HG03571 (cell line): ENCODE measurements around the gene TRIM54.
"Not testable (repeated sequence)": the region's sequence is repeated elsewhere in the genome, so short reads cannot be mapped to it uniquely, and the experiment has no call there.

Source experiments
- ATAC-seq: cut with Tn5 transposase; IDR thresholded peaks from one replicate; pipeline ENCODE4 v1.9.1; 2021; ENCODE audit not compliant: unreplicated experiment

TRIM54 gene

DNA sequence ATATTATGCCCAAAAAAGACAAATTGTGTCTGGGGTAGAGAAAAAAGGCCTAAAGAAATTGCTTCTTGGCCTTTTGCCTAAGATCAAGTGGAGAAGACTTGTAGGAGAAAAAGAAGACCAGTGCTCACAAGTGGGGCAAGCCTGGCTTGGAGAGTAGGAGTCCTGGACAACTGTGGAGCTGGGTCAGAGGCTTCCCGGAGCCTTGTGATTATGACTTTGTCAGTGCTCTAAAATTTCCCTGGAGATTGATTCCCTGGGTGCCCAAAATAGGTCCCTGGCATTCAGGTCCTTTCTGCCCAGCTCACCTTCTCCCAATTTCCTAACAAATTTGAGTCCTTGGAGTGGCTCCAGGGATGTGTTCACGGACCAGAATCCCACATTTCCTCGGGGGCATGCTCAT lies 787 bp upstream of the TRIM54 start:
- no peak for ATAC-seq

DNA sequence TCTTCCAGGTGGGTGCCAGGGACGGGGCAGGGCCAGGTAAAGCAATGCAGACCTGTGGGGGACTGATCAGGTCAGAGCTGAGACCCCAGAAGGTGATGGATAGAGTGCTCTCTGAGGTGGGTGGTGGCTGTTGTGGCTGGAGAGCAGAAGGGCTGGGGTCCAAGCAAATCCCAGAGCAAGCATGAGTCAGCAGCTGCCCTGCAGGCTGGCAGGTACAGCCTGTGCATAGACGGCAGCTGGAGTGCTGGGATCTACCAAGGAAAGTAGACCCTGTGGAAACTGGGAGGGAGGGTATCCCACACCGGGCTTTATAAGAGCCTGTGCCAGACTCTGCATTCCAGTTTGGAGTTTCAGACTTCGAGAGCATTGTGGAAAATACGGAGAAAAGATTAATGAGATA lies 663 bp downstream of the TRIM54 start:
- ATAC-seq = no peak

DNA sequence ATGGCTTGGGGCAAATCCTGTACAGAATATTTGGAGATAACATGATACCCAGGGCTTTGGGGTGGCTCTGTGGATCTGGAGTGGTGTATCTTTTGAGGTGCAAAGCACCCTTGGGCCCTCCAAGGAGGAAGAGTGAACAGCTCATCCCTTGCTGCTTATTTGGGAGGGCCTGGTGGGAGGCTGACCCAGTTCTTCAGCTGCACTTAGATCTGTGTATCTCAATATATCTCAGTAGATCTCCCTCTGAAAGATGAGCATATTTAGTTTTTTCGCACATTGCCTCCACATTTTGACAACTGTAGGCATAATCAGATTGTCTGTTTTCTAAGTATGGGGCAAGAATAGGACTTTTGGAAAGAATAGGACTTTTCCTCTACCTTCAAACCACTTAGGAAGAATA lies 2.8 kb downstream of the TRIM54 start:
- no peak for ATAC-seq

DNA sequence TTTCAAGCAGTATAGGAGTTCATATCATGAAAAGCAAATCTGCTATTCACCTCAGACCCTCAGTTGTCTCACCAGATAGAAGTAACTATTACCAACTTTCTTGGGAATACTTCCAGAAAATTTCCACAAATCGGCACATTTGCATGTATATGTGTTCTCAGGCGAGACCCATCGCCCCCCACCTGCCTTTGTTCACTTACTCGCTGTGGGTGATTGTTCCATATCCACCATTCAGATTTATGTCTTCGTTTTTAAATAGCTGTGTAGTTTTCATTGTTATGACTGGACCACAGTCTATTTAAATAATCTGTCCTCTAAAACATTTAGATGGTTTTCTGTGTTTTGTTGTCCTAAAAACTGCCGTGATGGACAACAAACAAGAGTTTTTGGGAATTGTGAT lies 3.3 kb downstream of the TRIM54 start:
- ATAC-seq = no peak

DNA sequence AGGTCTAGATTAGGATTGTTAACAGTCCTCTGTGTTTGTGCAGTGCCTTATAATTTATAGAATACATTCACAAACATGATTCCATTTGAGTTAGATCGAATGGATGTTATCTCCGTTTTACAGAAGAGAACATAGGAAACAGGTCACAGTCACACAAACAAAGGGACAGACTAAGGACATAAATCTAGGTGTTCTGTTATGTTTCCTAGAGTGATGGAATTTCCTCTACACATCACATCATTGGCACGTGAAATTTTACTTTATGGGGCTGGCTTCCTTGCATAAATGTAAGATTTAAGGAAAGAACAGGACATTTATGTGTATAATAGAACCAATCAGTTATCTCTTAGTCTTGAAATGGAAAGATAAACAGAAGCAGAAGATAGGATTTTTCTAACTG lies 6.4 kb downstream of the TRIM54 start:
- ATAC-seq = no peak

DNA sequence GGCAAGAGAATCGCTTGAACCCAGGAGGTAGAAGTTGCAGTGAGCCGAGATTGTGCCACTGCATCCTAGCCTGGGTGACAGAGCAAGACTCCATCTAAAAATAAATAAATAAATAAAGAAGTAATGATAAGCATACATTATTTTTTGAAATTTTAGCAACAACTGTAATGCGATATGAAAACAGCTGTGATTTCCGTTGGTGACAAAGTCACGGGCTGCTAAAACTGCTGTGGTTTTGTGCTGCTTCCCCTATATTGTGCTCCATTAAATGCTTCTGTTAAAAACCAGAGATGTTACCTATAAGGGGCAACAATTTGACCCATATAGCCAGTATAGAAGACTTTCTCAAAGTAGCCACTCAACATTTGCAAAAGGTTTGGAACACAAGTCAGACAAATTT lies 8.3 kb downstream of the TRIM54 start:
- no peak for ATAC-seq

DNA sequence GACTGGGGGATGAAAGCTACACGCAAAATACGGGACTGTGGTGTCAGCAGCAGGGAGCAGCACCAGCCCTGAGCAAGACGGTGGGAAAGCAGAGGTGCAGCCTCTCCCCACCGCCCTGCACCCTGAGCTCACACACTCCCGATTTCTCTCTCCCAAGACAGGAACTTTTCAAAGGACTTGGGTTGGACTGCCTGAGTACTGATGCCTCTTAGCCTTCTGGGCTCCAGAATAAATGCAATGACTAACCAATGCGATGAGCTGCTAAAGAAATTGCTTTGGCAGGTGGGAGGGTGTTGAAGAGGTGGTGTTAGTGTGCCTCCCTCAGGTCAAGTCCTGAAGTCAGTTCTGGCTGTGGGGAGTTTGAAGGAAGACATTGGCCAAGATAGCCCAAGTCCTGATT lies 9.6 kb downstream of the TRIM54 start:
- ATAC-seq = no peak

DNA sequence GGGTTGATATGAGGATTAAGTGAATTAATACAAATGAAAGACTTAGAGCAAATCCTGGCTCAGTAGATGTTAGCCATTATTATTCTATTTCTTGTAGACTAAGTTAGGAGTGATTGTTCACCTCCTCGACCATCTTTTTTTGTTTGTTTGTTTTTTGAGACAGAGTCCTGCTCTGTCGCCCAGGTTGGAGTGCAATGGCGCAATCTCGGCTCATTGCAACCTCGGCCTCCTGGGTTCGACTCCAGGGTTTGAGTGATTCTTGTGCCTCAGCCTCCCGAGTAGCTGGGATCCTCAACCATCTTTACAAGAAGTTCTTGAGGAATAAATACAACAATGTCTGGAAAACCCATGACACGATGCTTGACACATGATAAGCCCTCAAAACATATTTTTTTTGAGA lies 12.7 kb downstream of the TRIM54 start:
- no peak for ATAC-seq

DNA sequence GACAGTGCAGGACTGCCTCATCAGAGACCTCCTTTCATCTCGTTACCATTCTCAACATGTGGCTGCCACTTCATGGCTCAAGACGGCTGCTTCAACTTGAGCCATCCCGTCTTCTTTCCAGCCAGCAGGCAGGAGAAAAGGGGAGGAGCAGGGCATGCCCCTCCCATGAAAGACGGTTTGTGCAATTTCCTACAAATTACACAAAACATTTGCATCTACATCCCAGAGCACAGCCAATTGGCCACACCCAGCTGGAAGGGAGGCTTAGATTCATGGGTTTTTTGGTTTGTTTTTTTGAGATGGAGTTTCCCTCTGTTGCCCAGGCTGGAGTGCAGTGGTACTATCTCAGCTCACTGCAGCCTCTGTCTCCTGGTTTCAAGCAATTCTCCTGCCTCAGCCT lies 14.3 kb downstream of the TRIM54 start:
- ATAC-seq = no peak

DNA sequence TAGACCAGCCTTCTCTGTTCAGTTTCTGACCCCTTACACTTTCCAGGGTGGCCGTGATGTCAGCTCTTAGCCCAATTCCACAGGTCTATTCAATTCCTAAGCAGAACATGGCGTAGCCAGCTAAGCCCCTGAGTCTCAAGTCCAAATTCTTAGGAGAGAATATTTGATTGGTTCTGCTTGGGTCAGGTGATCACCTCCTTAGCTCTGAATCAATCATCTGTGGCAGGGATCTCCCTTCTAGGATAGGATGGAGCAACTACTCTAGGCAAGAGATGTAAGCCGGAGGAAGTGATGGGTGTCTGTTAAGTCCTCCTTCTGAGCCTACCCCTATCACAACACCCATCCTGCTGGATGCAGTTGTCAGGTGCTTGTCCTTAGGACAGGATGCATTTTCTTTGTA lies 15.0 kb downstream of the TRIM54 start:
- no peak for ATAC-seq

DNA sequence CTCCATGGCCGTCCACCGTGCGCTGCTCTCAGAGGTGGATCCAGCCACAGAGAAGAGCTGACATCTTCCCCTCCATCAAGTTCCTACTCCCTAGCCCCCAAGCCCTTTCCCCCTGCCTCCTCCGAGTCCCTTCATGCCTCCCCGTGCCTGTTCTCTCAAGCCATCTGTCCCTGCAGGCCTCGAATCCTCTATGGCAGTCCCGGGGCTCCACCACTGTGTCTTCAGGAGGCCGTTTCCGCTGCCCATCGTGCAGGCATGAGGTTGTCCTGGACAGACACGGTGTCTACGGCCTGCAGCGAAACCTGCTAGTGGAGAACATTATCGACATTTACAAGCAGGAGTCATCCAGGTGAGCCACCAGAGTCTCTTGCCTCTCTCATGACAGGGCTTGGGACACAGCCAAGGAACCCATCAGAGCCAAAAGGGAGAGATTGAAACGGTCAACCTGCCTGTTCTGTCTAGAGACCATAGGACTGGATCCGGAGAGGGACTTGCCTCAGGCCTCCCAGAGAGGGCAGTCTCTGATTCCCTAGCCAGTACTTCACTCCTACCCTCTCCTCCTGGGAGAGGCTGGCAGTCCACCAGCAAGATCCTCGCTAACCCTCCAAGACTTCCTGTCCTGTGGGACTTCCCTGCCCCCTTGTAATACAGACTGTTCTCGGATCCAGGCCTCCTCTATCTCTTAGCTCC lies 16.3 kb downstream of the TRIM54 start:
- ATAC-seq = no peak

DNA sequence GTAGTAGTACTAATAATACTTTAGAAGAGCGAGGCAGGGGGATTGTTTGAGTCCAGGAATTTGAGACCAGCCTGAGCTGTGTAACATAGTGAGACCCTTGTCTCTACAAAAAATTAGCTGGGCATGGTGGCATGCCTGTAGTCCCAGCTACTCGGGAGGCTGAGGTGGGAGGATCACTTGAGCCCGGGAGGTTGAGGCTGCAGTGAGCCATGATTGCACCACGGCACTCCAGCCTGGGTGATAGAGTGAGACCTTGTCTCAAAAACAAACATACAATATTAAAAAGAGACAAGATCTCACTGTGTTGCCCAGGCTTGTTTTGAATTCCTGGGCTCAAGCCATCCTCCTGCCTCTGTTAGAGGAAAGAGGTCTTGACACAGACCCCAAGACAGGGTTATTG lies 18.4 kb downstream of the TRIM54 start:
- ATAC-seq = not testable (repeated sequence)

DNA sequence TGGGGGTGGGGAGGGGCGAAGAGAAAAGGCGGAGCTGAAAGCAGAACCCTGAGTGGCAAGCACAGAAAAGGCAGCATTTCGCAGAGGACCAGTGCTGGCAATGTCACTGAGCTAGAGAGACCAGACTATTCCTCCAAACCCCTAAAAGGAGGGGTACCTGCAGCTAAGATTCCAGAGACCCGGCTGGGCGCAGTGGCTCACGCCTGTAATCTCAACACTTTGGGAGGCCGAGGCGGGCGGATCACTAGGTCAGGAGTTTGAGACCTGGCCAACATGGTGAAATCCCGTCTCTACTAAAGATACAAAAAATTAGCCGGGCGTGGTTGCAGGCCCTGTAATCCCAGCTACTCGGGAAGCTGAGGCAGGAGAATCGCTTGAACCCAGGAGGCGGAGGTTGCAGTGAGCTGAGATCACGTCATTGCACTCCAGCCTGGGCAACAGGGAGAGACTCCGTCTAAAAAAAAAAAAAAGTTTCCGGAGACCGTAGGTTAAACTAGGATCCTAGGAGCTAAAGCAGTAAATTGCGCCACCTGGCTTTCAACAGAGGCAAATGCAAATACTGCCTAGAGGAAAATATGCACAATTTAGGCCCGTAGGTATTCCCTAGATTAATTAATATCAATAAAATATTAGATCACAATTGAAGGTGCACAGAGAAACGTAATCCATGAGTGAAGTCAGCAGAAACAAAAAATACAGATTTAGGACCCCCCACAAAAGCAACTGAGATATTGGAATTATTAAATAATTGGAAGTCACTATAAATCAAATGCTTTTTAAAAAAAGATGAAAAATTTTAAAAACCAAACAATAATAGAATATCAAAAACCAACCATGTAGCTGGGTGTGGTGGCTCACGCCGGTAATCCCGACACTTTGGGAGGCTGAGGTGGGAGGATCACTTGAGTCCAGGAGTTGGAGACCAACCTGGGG lies 21.1 kb downstream of the TRIM54 start:
- no peak for ATAC-seq

DNA sequence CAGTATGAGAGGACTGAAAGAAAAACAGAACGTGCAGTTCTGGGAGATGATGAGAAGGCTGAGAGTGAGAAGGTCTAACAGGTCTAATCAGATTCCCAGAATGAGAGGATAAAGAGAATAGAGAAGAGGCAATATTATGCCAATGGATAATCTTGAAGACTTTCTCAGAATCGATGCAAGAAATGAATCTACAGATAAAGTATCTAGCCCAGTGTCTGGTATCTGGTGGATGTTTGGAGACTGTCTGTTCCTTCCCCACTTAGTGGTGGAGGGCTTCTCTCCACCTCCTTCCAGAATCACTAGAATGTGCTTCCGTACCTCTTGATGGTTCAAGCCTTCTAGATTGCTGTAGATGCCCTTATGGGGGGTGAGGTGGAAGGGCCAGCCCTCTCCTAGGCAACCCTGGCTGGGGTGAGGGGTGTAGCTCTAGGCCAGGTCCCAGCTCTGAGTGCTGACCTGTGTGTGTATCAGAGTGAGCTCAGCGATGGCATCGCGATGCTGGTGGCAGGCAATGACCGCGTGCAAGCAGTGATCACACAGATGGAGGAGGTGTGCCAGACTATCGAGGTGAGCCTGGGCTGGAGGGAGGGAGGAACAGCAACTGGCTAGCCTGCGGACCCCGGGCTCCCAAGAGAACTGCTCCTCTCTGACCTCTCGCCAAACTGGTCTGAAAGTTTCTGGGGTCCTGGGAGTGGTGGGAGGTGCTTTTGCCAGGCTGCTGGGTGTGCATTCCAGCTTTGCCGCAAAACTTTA lies 22.4 kb downstream of the TRIM54 start:
- no peak for ATAC-seq

DNA sequence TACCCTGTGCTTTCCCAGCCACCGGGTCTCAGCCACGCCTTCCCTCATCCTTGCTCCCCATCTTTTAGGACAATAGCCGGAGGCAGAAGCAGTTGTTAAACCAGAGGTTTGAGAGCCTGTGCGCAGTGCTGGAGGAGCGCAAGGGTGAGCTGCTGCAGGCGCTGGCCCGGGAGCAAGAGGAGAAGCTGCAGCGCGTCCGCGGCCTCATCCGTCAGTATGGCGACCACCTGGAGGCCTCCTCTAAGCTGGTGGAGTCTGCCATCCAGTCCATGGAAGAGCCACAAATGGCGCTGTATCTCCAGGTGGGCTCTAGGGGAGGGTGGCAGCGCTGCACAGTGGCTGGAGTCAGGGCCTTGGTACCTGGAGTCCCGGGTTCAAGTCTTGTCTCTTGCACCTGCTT lies 23.3 kb downstream of the TRIM54 start:
- no peak for ATAC-seq

DNA sequence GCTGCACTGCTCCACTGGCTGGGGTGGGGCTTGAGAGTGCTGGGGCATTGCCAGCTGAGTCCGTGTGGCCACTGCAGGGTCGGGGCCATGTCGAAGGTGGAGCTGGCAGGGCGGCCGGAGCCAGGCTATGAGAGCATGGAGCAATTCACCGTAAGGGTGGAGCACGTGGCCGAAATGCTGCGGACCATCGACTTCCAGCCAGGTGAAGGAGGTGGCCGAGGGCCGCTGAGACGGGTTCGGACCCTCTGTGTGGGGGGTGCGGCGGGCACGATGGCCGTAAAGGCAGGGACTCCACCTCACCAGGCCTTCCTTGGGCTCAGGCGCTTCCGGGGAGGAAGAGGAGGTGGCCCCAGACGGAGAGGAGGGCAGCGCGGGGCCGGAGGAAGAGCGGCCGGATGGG lies 23.9 kb downstream of the TRIM54 start:
- no peak for ATAC-seq

DNA sequence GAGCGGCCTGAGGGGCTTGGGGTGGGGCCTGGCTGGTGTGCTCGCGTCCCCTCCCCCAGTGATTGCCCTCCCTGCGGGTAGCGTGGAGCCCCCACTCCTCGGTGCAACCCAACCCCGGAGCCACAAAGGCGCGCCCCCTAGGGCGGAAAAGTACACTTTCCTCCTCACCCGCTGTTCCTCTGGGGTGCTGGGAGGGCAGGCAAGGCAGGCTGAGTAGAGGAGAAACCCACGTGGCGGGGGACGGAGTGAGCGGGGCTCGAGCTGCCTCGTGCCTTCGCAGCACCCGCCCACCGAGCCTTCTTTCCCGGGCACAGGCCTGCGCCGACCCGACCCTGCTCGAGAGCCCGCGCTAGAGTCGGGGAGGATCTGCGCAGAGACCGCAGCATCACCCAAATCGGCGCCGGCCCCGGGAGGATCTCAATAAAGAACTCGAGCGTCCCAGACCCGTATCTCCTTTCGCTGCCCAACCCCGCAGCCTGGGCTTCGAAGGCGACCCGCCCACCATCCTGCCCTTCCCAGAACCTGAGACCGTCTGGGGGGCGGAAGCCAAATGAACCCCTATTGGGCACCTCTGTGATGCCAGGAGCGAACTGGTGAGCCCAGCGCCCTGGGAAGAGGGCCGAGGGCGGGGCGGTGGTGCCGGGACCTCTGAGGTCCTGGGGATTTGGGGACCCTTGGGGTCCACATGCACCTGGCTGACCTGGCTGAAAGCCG lies 24.5 kb downstream of the TRIM54 start:
- no peak for ATAC-seq

DNA sequence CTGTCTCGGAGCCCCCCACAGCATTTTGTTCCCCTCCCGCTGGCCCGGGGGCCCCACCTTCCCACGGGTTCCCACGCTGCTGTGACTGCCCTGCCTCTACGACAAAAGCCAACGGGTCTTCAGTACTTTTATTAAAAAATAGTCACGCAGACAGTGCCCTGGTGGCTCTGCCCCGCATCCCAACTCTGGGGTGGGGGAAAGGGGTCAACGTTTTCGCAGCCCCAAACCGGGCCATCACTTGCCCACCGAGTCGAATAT lies 25.0 kb downstream of the TRIM54 start:
- ATAC-seq = no peak

DNA sequence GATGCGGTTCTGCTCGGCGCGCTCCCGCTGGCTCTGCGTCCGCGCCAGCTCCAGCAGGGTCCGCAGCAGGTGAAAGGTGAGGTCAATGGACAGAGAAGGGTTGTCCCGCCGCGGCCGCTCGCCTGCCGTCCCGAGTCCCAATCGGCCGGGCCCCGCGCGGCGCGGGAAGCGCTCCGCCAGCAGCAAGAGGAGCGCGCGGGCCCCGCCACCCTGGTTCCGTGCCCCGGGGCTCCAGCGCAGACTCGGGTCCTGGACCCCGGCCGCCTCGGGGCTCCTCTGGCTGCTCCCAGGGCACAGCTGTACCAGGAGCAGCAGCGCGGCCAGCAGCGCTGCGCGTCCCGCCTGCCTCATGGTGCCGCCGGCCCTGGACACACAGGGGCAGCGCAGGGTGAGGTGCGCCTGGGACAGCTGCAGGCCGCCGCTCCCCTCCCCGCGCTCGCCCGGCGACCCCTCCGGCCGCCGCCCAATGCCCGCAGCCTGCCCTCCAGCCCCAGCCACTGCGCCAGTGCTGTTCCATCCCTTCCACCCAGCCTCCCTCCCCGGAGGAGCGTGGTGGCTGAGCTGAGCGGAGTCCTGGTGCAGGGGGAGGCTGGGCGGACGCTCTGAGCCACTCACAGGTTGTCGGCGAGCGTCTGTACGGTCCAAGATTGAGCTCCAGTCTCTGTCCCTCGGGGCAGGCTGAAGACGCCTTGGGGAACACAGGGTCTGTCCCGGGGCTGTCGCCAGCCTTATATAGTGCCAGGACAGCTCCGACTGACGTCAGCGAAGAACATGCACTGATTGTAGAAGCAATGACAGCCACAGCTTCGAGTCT lies 25.5 kb downstream of the TRIM54 start:
- ATAC-seq = no peak

DNA sequence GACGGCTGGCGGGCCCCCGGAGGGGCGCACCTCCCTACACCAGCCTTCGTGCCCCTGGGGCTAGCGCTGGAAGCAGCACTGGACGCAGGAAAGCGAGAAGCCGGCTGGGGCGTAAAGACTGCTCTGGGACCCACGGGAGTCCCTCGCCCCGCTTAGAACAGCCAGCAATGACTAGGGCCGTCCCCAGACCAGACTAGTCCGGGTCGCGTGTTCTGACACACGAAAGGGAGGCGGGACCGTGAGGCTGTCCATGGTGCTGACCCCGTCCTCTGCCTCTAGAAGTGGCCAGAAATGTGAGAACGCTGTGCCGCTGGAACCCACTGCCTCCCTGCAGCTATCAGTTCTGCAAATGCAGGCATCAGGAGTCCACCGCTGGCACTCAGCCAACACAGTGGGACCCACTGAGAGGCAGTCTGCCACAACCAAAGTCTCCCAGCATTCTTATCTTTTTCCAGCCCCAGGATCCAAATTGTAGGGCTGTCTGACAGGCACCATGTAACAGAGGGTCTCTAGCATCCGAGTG lies 26.2 kb downstream of the TRIM54 start, which contains the start of gene UCN:
TSS of gene UCN (minus strand) at position 87 of the 523 bp plus-strand sequence. CDS start 550 bp downstream, outside the sequence.
- no peak for ATAC-seq
